HepG2 (cell line): Measurements from ENCODE around the gene METTL16. TPM values are rescaled to one million over a fixed set of nuclear protein-coding genes. Genes with fewer than 3 reads are reported as not detected.

Experiments used
- AHR ChIP-seq: IDR thresholded peaks from 2 replicates; pipeline ENCODE4 v1.6.1; 2018; ENCODE audit warnings: missing genetic modification reagents, missing compliant biosample characterization
- DNMT3B ChIP-seq: conservative IDR thresholded peaks from 2 replicates; pipeline ENCODE4 v1.6.1; 2016; ENCODE audit warnings: missing biosample characterization, control low read depth
- ELF1 ChIP-seq: sonication (generic); formaldehyde crosslinking; IDR thresholded peaks from 2 replicates; pipeline ENCODE4 v1.4.0; 2020; ENCODE audit warnings: missing genetic modification reagents
- ETV6 ChIP-seq: sonication (generic); formaldehyde crosslinking; conservative IDR thresholded peaks from 2 replicates; pipeline ENCODE4 v1.4.0; 2020; ENCODE audit warnings: missing genetic modification reagents
- GFI1 ChIP-seq: sonication (generic); formaldehyde crosslinking; IDR thresholded peaks from 2 replicates; pipeline ENCODE4 v1.5.0; 2020; ENCODE audit warnings: missing genetic modification reagents, mild to moderate bottlenecking, borderline replicate concordance
- ISL2 ChIP-seq: sonication (generic); formaldehyde crosslinking; IDR thresholded peaks from 2 replicates; pipeline ENCODE4 v1.5.0; 2020; ENCODE audit warnings: missing genetic modification reagents
- KLF9 ChIP-seq: IDR thresholded peaks from 2 replicates; pipeline ENCODE4 v1.6.1; 2016; ENCODE audit warnings: low read depth
- MED13 ChIP-seq: sonication (generic); formaldehyde crosslinking; IDR thresholded peaks from 2 replicates; pipeline ENCODE4 v1.5.0; 2020; ENCODE audit warnings: missing genetic modification reagents
- NR2F6 ChIP-seq, 2 experiments: IDR thresholded peaks; 2 replicates each; pipeline ENCODE4 v1.6.1; 2016; ENCODE audit warnings: antibody characterized with exemption in 1 of 2, mild to moderate bottlenecking in 1 of 2
- PITX1 ChIP-seq: sonication (generic); formaldehyde crosslinking; IDR thresholded peaks from 2 replicates; pipeline ENCODE4 v1.5.1; 2020; ENCODE audit warnings: mild to moderate bottlenecking, missing genetic modification reagents
- TARDBP ChIP-seq: sonication (generic); formaldehyde crosslinking; IDR thresholded peaks from 2 replicates; pipeline ENCODE4 v1.8.0; 2022; ENCODE audit warnings: mild to moderate bottlenecking, missing genetic modification reagents
- TCF12 ChIP-seq, 2 experiments: fragments of 450-650 bp in 1 of 2; sonication (generic) in 1 of 2; formaldehyde crosslinking in 1 of 2; IDR thresholded peaks; 2 replicates each; pipeline versions ENCODE4 v1.6.1 to v1.8.0; 2017 to 2022; ENCODE audit warnings: antibody characterized with exemption in 1 of 2, mild to moderate bottlenecking in 1 of 2, missing genetic modification reagents in 1 of 2, moderate library complexity in 1 of 2
- ZBTB40 ChIP-seq, 2 experiments: fragments of 450-650 bp in 1 of 2; sonication (generic) in 1 of 2; formaldehyde crosslinking in 1 of 2; IDR thresholded peaks; 2 replicates each; pipeline versions ENCODE4 v1.6.1 to v1.8.0; 2016 to 2022; ENCODE audit warnings: antibody characterized with exemption in 1 of 2, mild to moderate bottlenecking in 1 of 2, missing genetic modification reagents in 1 of 2
- ZBTB43 ChIP-seq: sonication (generic); formaldehyde crosslinking; conservative IDR thresholded peaks from 2 replicates; pipeline ENCODE4 v1.4.0; 2020; ENCODE audit warnings: missing genetic modification reagents
- ZFP36L2 ChIP-seq: sonication (generic); formaldehyde crosslinking; IDR thresholded peaks from 2 replicates; pipeline ENCODE4 v1.4.0; 2020; ENCODE audit warnings: missing genetic modification reagents
- ZNF232 ChIP-seq: sonication (generic); formaldehyde crosslinking; IDR thresholded peaks from 2 replicates; pipeline ENCODE4 v1.4.0; 2020; ENCODE audit warnings: missing genetic modification reagents, borderline replicate concordance
- ZSCAN30 ChIP-seq: sonication (generic); formaldehyde crosslinking; IDR thresholded peaks from 2 replicates; pipeline ENCODE4 v1.5.0; 2020; ENCODE audit warnings: mild to moderate bottlenecking, missing genetic modification reagents
- ZSCAN31 ChIP-seq: sonication (generic); formaldehyde crosslinking; IDR thresholded peaks from 2 replicates; pipeline ENCODE4 v1.5.0; 2020; ENCODE audit warnings: low read depth, mild to moderate bottlenecking, missing genetic modification reagents
- polyA plus RNA-seq, 8 experiments: library from polyadenylated mRNA; depleted of rRNA in 3 of 8; stranded (reverse) in 7 of 8; unstranded in 1 of 8; fragments of >200 nt; fragmentation: Illumina TruSeq in 4 of 8; extraction: Trizol in 4 of 8; gene quantifications; 2 replicates each; pipeline versions ENCODE4 v1.2.1 to v1.2.3, GENCODE V29; 2011 to 2016; ENCODE audit warnings: low read depth in 4 of 8, missing spikeins in 1 of 8, mixed read lengths in 1 of 8; ENCODE audit not compliant: insufficient read depth in 1 of 8
- total RNA-seq, 5 experiments: library from RNA; depleted of rRNA; stranded (reverse); fragments of >200 nt; fragmentation: Illumina TruSeq; extraction: Trizol; gene quantifications; 2 replicates each; pipeline ENCODE4 v1.2.3, GENCODE V29; 2016; ENCODE audit warnings: low read depth in 1 of 5

Gene METTL16
- total and polyA plus RNA-seq, 2 of the 13 experiments (the other 11 are each of a cell fraction or from before 2014, with no cell fraction given) = 11.6 to 18.5 TPM

GRCh38 chr17:2401426-2402221 is 110.1 kb downstream of the METTL16 start (continued):
- no peak for TF ChIP-seq ZBTB40 (IDR thresholded peaks at IDR 0.05)
- TF ChIP-seq ZBTB40 (CRISPR knock-in tag; IDR thresholded peaks at IDR 0.05) = peak; percentile 41; the same call in 1 of the 2 replicates
- TF ChIP-seq ZNF232 (CRISPR knock-in tag) = peak; percentile 57; the same call in 1 of the 2 replicates
- peak; percentile 48; the same call in 1 of the 2 replicates for TF ChIP-seq ISL2
- peak; percentile 48; the same call in 1 of the 2 replicates for TF ChIP-seq NR2F6 (IDR thresholded peaks at IDR 0.05)
- TF ChIP-seq NR2F6 (CRISPR knock-in tag; IDR thresholded peaks at IDR 0.05) = 0 out of 2 replicates have a peak, but pooled peaks have one; percentile 32
- TF ChIP-seq AHR (CRISPR knock-in tag) = peak; percentile 39; the same call in 1 of the 2 replicates
- peak; percentile 42 for TF ChIP-seq PITX1
- peak; percentile 79 for TF ChIP-seq TARDBP (CRISPR knock-in tag)
- TF ChIP-seq GFI1 = no peak
- no peak for TF ChIP-seq TCF12 (IDR thresholded peaks at IDR 0.05)
- no peak for TF ChIP-seq TCF12 (CRISPR knock-in tag; IDR thresholded peaks at IDR 0.05)
- 0 out of 2 replicates have a peak, but pooled peaks have one; percentile 60 for TF ChIP-seq KLF9 (CRISPR knock-in tag)
- TF ChIP-seq ETV6 (CRISPR knock-in tag) = 0 out of 2 replicates have a peak, but pooled peaks have one; percentile 17
- no peak for TF ChIP-seq MED13 (CRISPR knock-in tag)
- 0 out of 2 replicates have a peak, but pooled peaks have one; percentile 46 for TF ChIP-seq DNMT3B (CRISPR knock-in tag)
- no peak for TF ChIP-seq ZSCAN30 (CRISPR knock-in tag)
- 0 out of 2 replicates have a peak, but pooled peaks have one; percentile 9 for TF ChIP-seq ZBTB43 (CRISPR knock-in tag)
- no peak for TF ChIP-seq ZFP36L2 (CRISPR knock-in tag)
- peak; percentile 62 for TF ChIP-seq ELF1 (CRISPR knock-in tag)
- 0 out of 2 replicates have a peak, but pooled peaks have one; percentile 13 for TF ChIP-seq ZSCAN31 (CRISPR knock-in tag)
